Peyer's patch (tissue), 4 donors: ENCODE results near the gene RABGGTA.

Source experiments
- CTCF ChIP-seq, 6 experiments: fragments of 450-650 bp in 4 of 6; fragments of 200-600 bp in 2 of 6; sonication (generic) in 1 of 6; IDR thresholded peaks; one replicate each; pipeline ENCODE4 v1.5.1; 2017 to 2019; ENCODE audit warnings: antibody characterized with exemption in 6 of 6, mild to moderate bottlenecking in 3 of 6, moderate library complexity in 1 of 6
- POLR2A ChIP-seq, 2 donors: fragments of 450-650 bp; IDR thresholded peaks; one replicate each; pipeline ENCODE4 v1.5.1; 2017; ENCODE audit warnings: antibody characterized with exemption in 2 of 2, mild to moderate bottlenecking in 2 of 2, moderate library complexity in 2 of 2

- TF ChIP-seq CTCF (IDR thresholded peaks at IDR 0.05) (no peak), POLR2A (IDR thresholded peaks at IDR 0.05) (no peak)
These were observed 12.5 kb upstream of the RABGGTA start for GRCh38 chr14:24283796-24284460.
